ENCODE results near the gene NFYB. TPM values are rescaled to one million over a fixed set of nuclear protein-coding genes. Genes with fewer than 3 reads are reported as not detected.
"Not testable (repeated sequence)": the region's sequence is repeated elsewhere in the genome, so short reads cannot be mapped to it uniquely, and the experiment has no call there.

The NFYB gene
- total RNA-seq, 3 donors from 2014 or later, result 16.2 to 73.9 (median 18.9) TPM

DNA sequence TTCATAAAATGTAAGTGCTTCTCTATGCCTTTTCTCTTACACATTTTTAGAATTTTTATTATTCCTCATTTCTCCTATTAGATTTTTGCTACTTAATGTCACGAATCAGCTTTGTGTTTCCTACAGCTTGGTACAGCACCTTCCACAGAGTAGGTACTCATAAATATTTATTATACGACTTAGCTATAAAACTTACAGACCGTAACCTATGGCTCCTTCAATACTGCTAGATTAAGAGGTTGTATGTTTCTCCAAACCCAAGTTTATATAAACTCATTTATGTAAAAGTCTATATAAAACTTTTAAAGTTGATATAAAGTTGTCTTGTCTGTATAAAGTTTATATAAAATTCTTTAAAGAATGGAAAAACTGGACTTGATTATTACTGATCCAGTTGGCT is 11.5 kb downstream of the NFYB start:
- H3K9me3 ChIP-seq, result no peaks in the 10 kb centered on the region
- DNase-seq, result no peak
- intact Hi-C loops (cut with DNase I, micrococcal nuclease), result no loop called here
- no peak overlapping the region for H3K4me3 ChIP-seq
- TF ChIP-seq, protein P1, sequence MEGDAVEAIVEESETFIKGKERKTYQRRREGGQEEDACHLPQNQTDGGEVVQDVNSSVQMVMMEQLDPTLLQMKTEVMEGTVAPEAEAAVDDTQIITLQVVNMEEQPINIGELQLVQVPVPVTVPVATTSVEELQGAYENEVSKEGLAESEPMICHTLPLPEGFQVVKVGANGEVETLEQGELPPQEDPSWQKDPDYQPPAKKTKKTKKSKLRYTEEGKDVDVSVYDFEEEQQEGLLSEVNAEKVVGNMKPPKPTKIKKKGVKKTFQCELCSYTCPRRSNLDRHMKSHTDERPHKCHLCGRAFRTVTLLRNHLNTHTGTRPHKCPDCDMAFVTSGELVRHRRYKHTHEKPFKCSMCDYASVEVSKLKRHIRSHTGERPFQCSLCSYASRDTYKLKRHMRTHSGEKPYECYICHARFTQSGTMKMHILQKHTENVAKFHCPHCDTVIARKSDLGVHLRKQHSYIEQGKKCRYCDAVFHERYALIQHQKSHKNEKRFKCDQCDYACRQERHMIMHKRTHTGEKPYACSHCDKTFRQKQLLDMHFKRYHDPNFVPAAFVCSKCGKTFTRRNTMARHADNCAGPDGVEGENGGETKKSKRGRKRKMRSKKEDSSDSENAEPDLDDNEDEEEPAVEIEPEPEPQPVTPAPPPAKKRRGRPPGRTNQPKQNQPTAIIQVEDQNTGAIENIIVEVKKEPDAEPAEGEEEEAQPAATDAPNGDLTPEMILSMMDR (IDR thresholded peaks at IDR 0.05), result no peak
- no peak for ATAC-seq
- no peaks in the 10 kb centered on the region for H3K4me1 ChIP-seq (ENCODE audit: low read depth)
- no peaks in the 10 kb centered on the region for H3K36me3 ChIP-seq (ENCODE audit: low read depth)

DNA sequence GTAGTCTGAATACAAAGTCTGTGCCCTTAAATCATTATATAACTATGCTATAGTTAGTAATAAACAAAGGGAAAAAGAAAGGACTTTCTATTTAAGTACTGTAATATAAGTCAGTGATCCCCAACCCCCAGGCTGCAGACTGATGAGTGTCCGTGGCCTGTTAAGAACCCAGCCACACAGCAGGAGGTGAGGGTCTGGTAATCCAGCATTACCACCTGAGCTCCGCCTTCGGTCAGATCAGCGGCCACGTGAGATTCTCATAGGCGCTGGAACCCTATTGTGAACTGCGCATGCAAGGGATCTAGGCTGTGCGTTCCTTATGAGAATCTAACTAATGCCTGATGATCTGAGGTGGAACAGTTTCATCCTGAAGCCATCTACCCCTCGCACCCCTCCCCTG is 15.7 kb downstream of the NFYB start:
- Histone ChIP-seq H3K36me3 (ENCODE audit: low read depth) (no peaks in the 10 kb centered on the region), H3K4me1 (ENCODE audit: low read depth) (no peaks in the 10 kb centered on the region)

DNA sequence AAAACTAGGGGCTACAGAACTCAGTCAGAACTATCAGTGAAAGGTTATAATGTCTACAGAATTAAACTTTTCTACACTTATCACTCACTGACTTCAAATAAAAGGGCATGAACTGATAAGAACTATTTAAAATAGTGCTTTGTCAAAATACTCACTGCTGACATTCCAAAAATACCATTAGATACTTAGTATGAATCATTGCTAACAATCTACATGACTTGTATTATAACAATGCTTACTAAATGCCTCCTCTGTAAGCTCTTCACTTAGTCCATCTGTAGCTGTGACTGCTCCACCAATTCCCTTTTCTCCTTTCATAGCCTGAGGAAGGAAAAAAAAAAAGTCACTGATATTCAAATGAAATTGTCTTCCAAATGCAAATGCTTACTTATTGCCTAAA is 17.0 kb downstream of the NFYB start:
- DNase-seq, result no peak
- TF ChIP-seq, protein P1 (IDR thresholded peaks at IDR 0.05), result no peak
- no peak overlapping the region for H3K4me3 ChIP-seq
- no peak for ATAC-seq
- H3K36me3 ChIP-seq (ENCODE audit: low read depth), result no peaks in the 10 kb centered on the region
- no peaks in the 10 kb centered on the region for H3K4me1 ChIP-seq (ENCODE audit: low read depth)
- intact Hi-C loops (cut with DNase I, micrococcal nuclease), result no loop called here
- H3K9me3 ChIP-seq, result no peaks in the 10 kb centered on the region

More for the DNA sequence above, 15.7 kb downstream of the NFYB start:
- Histone ChIP-seq H3K9me3 (no peaks in the 10 kb centered on the region), H3K4me3 (no peak overlapping the region)
- DNase-seq, result no peak
- TF ChIP-seq, protein P1 (IDR thresholded peaks at IDR 0.05), result no peak
- ATAC-seq, result no peak
- intact Hi-C loops (cut with DNase I, micrococcal nuclease), result no loop called here

DNA sequence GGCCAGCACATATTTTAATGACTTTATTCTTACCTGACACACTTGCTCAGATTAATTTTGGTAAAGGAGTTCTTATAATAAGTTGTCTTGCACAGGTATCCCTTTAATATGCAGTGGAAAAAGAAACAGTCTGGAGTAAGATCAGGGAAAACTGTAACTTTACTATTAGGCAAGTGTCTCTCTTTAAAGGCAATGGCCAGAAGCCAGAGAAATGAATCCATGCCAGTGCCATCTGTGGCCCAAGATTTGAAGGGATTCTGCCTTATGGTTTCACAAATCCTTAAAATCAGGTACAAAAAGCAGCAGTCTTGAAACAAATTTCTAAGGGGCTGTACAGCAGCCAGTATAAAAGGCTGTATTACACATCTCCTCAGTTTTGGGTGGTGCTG is 22.4 kb downstream of the NFYB start:
- H3K36me3 ChIP-seq (ENCODE audit: low read depth), result no peaks in the 10 kb centered on the region
- intact Hi-C loops (cut with DNase I, micrococcal nuclease), result no loop called here
- no peaks in the 10 kb centered on the region for H3K9me3 ChIP-seq
- DNase-seq, result no peak
- no peak overlapping the region for H3K4me3 ChIP-seq
- no peak for ATAC-seq
- TF ChIP-seq, protein P1 (IDR thresholded peaks at IDR 0.05), result no peak
- no peaks in the 10 kb centered on the region for H3K4me1 ChIP-seq (ENCODE audit: low read depth)

DNA sequence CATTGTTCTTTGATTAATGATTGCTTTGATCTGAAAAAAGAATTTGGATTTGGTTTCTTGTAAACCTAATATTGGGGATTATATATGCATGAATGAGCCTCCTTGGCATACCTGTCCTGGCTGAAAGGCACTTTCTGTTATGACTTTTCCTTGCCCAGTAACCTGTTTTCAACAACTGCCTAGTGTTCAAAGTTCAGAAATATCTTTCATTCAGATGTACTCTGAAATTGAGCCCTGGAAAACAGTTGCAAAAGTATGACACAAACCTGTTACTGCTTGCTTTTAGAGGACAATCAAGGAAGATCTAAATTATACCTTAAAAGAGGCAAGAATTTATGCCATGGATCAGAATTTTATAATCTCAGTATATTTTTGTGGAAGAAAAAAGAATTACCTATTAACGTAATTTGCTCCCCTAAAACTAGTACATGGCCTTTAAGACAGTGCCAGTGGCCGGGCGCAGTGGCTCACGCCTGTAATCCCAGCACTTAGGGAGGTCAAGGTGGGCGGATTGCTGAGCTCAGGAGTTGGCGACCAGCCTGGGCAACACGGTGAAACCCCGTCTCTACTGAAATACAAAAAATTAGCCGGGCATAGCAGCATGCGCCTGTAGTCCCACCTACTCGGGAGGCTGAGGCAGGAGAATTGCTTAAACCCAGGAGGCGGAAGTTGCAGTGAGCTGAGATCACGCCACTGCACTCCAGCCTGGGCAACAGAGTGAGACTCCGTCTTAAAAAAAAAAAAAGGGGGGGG is 23.0 kb downstream of the NFYB start:
- H3K4me1 ChIP-seq (ENCODE audit: low read depth); intact Hi-C loops (cut with DNase I, micrococcal nuclease); H3K9me3 ChIP-seq; DNase-seq; H3K4me3 ChIP-seq; H3K36me3 ChIP-seq (ENCODE audit: low read depth): not testable (repeated sequence)
- ATAC-seq, result peak; percentile 28

DNA sequence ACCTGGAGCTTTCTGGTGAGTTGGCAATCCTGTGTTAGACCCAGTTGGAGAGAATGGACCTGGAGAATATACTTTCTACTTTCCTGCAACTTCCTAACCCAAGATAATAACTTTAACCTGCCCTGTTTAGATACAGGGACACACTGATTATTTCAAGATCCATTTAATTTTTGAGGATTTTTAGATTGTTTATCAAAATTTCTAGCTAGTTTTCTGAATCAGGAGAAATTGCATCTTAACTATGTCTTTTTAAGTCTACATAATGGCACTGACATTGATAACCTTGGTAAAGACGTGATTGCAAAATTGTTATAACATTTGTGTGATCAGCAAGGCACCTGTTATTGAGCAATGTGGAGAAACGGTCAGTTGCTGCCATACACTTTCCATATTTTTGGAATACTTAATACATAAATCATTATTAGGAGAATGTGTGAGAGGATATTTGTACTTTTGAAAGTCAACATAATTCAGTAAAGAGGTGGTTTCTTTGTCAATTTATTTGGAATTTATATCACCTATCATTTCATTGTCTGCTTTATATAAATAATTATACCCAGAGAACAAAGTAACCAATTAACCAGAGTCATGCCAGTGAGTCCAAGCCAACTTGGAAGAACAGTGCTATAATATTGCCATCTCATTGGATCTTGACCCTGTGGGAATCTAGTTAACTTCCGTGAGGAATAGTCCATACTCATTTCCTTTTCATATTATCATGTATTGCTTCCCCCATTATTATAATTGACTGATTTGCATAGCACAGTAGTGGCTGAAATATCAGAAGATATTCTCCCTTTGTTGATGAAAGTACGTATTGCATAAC is 28.4 kb downstream of the NFYB start:
- no peaks in the 10 kb centered on the region for H3K9me3 ChIP-seq
- no peaks in the 10 kb centered on the region for H3K36me3 ChIP-seq (ENCODE audit: low read depth)
- intact Hi-C loops (cut with DNase I, micrococcal nuclease), result loop anchor here in 1 of 2 donors (10.0 kb wide), 1 partner anchor 165 kb away; no protein-coding TSS in a partner anchor
- no peak for DNase-seq
- H3K4me1 ChIP-seq (ENCODE audit: low read depth), result no peaks in the 10 kb centered on the region
- no peak overlapping the region for H3K4me3 ChIP-seq
- ATAC-seq, result peak; percentile 49
- TF ChIP-seq, protein P1 (IDR thresholded peaks at IDR 0.05), result no peak
